ENCODE results near the gene UNG. TPM values are rescaled to one million over a fixed set of nuclear protein-coding genes. Genes with fewer than 3 reads are reported as not detected.

The UNG gene
- total and polyA plus RNA-seq, 2 of the 8 experiments (the other 6 are each of a cell fraction or from before 2014, with no cell fraction given) = 71.6 to 163 TPM

DNA sequence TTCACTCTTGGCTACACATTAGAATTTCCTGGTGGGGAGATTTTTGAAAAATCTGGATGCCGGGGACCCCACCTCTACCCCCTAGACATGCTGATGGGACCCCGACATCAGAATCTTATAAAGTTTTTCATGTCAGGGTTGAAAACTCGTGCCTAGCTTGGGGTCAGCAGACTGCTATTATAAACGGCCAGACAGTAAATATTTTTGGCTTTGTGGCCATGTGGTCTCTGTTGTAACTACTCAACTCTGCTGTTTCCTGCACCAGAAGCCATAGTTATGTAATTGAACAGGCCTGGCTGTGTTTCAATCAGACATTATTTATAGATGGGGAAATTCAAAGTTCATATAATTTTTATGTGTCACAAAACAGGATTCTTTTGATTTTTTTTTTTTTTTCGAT is 60.6 kb downstream of the UNG start (continued):
- TF ChIP-seq TAF7 (optimal IDR thresholded peaks at IDR 0.05; ENCODE audit: borderline replicate concordance, low read depth, low read length) (no peak), SUZ12 (IDR thresholded peaks at IDR 0.05; ENCODE audit: low read length) (no peak)
